ENCODE results near the gene STAMBPL1. TPM values are rescaled to one million over a fixed set of nuclear protein-coding genes. Genes with fewer than 3 reads are reported as not detected.

Gene STAMBPL1
- total and polyA plus RNA-seq, 2 donors (not counting 3 experiments of a cell fraction or from before 2014, with no cell fraction given), result 0.70 to 1.8 TPM

- H4K20me1 ChIP-seq (replicated peaks; ENCODE audit: control insufficient read depth, extremely low read depth, insufficient read depth, low read length), result no peaks in the 10 kb centered on the region
- no peaks in the 10 kb centered on the region for H3K79me2 ChIP-seq (ENCODE audit: control insufficient read depth, insufficient read depth, low read length)
- no peak for FAIRE-seq
- no TSS peak for BruUV-seq (replicated peaks)
- H3K27me3 ChIP-seq (ENCODE audit: control insufficient read depth in 2 of 2, insufficient read depth in 2 of 2, low read length in 2 of 2), result peaks cover 0 to 2% of the 10 kb centered on the region in 2 experiments
- no peak overlapping the region for H3K4me3 ChIP-seq (replicated peaks in 1 of 3; ENCODE audit: insufficient read depth in 1 of 3, low read depth in 1 of 3, low read length in 3 of 3)
- DNase-seq (ENCODE audit: low read depth, low spot score), result no peak
- no peaks in the 10 kb centered on the region for H3K36me3 ChIP-seq (ENCODE audit: control insufficient read depth in 2 of 2, extremely low read depth in 1 of 2, insufficient read depth in 2 of 2, low read length in 2 of 2)
- no peak overlapping the region for H2AFZ ChIP-seq (ENCODE audit: low read depth, low read length)
- ChIA-PET CTCF (interaction anchor here (0.7 to 11.9 kb wide), 12 partner anchors 40 to 371 kb away, joined by 3 to 584 read pairs (median 12); partner anchors contain the start of gene FAS), POLR2A (no interaction called here)
- peaks cover 4% of the 10 kb centered on the region for H3K4me1 ChIP-seq (ENCODE audit: control insufficient read depth, extremely low read depth, insufficient read depth, low read length)
- intact Hi-C loops (cut with micrococcal nuclease) (no loop called here), dilution Hi-C loops (cut with MboI; ENCODE audit: extremely low pct_ligation_motif_present, low sequenced_read_pairs) (no loop called here)
- H3K9me1 ChIP-seq (replicated peaks; ENCODE audit: control insufficient read depth, extremely low read depth, insufficient read depth, low read length), result no peaks in the 10 kb centered on the region
- no peak overlapping the region for H3K27ac ChIP-seq (ENCODE audit: insufficient read depth, low read depth, low read length)
- H3K4me2 ChIP-seq (ENCODE audit: insufficient read depth, low read length), result no peak overlapping the region
- no peaks in the 10 kb centered on the region for H3K9me3 ChIP-seq (replicated peaks; ENCODE audit: control insufficient read depth, insufficient read depth, low read length)
- TF ChIP-seq MYC (IDR thresholded peaks at IDR 0.05; ENCODE audit: low read depth, low read length) (no peak), MAX (IDR thresholded peaks at IDR 0.05; ENCODE audit: insufficient read depth, insufficient read length) (no peak), POLR2AphosphoS5 (IDR thresholded peaks at IDR 0.05; ENCODE audit: insufficient read depth, low read depth, low read length) (no peak), EZH2 (IDR thresholded peaks at IDR 0.05; ENCODE audit: borderline replicate concordance, low read depth, low read length, severe bottlenecking) (no peak), POLR2A (IDR thresholded peaks at IDR 0.05; ENCODE audit: low read depth, low read length) (no peak), JUN (IDR thresholded peaks at IDR 0.05; ENCODE audit: borderline replicate concordance, insufficient read depth, insufficient read length, low read depth) (no peak), FOS (IDR thresholded peaks at IDR 0.05; ENCODE audit: borderline replicate concordance, insufficient read depth, low read length) (no peak), CTCF (IDR thresholded peaks at IDR 0.05; ENCODE audit: extremely low read depth in 1 of 2, insufficient read depth in 1 of 2, low read depth in 1 of 2, low read length in 2 of 2) (no peak), GATA2 (IDR thresholded peaks at IDR 0.05; ENCODE audit: insufficient read depth, insufficient read length, low read depth, low read length) (no peak)
- H3K9ac ChIP-seq (replicated peaks; ENCODE audit: extremely low read depth, insufficient read depth, low read length), result no peak overlapping the region
These were observed 56.6 kb downstream of the STAMBPL1 start for GRCh38 chr10:88936656-88937055.

Measured in endothelial cell of umbilical vein (primary cell).